Inflammatory macrophage treated with lipopolysaccharide for 1 hour (primary cell): ENCODE results near the gene CAPN13.

Experiments
- DNase-seq, 2 donors: peaks; one replicate each; pipeline ENCODE4 v3.0.0-alpha.2; 2020 to 2022

Gene CAPN13

GRCh38 chr2:30807249-30807648 is at the start of gene CAPN13:
TSS of gene CAPN13 (minus strand) at chr2:30807446. CDS start at chr2:30787325, 20,121 bp downstream.
- no peak for DNase-seq

- DNase-seq: no peak
Observed at GRCh38 chr2:30847841-30848240, 40.6 kb upstream of the CAPN13 start.

GRCh38 chr2:30847329-30847728 is 40.1 kb upstream of the CAPN13 start:
- DNase-seq: no peak

GRCh38 chr2:30828586-30828985 is 21.3 kb upstream of the CAPN13 start:
- DNase-seq: no peak

- no peak for DNase-seq
Observed at GRCh38 chr2:30826916-30827315, 19.7 kb upstream of the CAPN13 start.

- no peak for DNase-seq
Observed at GRCh38 chr2:30826481-30826880, 19.2 kb upstream of the CAPN13 start.

GRCh38 chr2:30823452-30823851 is 16.2 kb upstream of the CAPN13 start:
- DNase-seq: no peak

GRCh38 chr2:30821960-30822359 is 14.7 kb upstream of the CAPN13 start:
- no peak for DNase-seq

- no peak for DNase-seq
Observed at GRCh38 chr2:30820381-30821055, 13.3 kb upstream of the CAPN13 start.

GRCh38 chr2:30809938-30810337 is 2.7 kb upstream of the CAPN13 start:
- DNase-seq: no peak

- DNase-seq: no peak
Observed at GRCh38 chr2:30808695-30809094, 1.4 kb upstream of the CAPN13 start.

GRCh38 chr2:30803281-30803680 is 4.0 kb downstream of the CAPN13 start:
- no peak for DNase-seq

GRCh38 chr2:30802611-30803010 is 4.6 kb downstream of the CAPN13 start:
- DNase-seq: no peak

GRCh38 chr2:30801821-30802455 is 5.3 kb downstream of the CAPN13 start:
- no peak for DNase-seq

GRCh38 chr2:30800159-30800558 is 7.1 kb downstream of the CAPN13 start:
- no peak for DNase-seq

- no peak for DNase-seq
Observed at GRCh38 chr2:30799366-30799765, 7.9 kb downstream of the CAPN13 start.

GRCh38 chr2:30798536-30798991 is 8.7 kb downstream of the CAPN13 start:
- DNase-seq: peak in 1 of 2 donors; percentile 20

- DNase-seq: no peak
Observed at GRCh38 chr2:30797381-30798015, 9.7 kb downstream of the CAPN13 start.

- DNase-seq: no peak
Observed at GRCh38 chr2:30796699-30797098, 10.5 kb downstream of the CAPN13 start.

- DNase-seq: peak; percentile 64 to 71
Observed at GRCh38 chr2:30792521-30792920, 14.7 kb downstream of the CAPN13 start.

- no peak for DNase-seq
Observed at GRCh38 chr2:30790879-30791278, 16.4 kb downstream of the CAPN13 start.

GRCh38 chr2:30789670-30790210 is 17.5 kb downstream of the CAPN13 start:
- DNase-seq: peak; percentile 5 to 19

GRCh38 chr2:30786923-30787685 is 20.1 kb downstream of the CAPN13 start:
- no peak for DNase-seq
